ENCODE results near the gene KCNIP1. TPM values are rescaled to one million over a fixed set of nuclear protein-coding genes. Genes with fewer than 3 reads are reported as not detected.

KCNIP1 gene
- total and polyA plus RNA-seq, 4 donors: 31.2 to 165 (median 111) TPM

GRCh38 chr5:170631466-170632195 lies 127.8 kb downstream of the KCNIP1 start:
- no peak overlapping the region for H3K4me3 ChIP-seq (ENCODE audit: low read depth, low read length)
- DNase-seq (ENCODE audit: low read depth in 4 of 6, low spot score in 6 of 6): peak in 2 of 6 donors; percentile 57
- WGBS (ENCODE audit: insufficient coverage): 42% methylated on average over 16 of the region's 16 CpGs
- peak overlapping the region; percentile 95 for H3K27ac ChIP-seq (ENCODE audit: low read depth, low read length)
- H3K36me3 ChIP-seq (ENCODE audit: control insufficient read depth, insufficient read depth, low read length): peaks cover 9% of the 10 kb centered on the region
- H3K4me1 ChIP-seq (ENCODE audit: control insufficient read depth, insufficient read depth, low read length): peaks cover 64% of the 10 kb centered on the region
- no peaks in the 10 kb centered on the region for H3K9me3 ChIP-seq (ENCODE audit: control insufficient read depth, insufficient read depth, low read length)
- no peaks in the 10 kb centered on the region for H3K27me3 ChIP-seq (ENCODE audit: control insufficient read depth, insufficient read depth, low read length)

GRCh38 chr5:170632266-170632984 lies 128.6 kb downstream of the KCNIP1 start:
- Histone ChIP-seq H3K27me3 (ENCODE audit: control insufficient read depth, insufficient read depth, low read length) (no peaks in the 10 kb centered on the region), H3K4me3 (ENCODE audit: low read depth, low read length) (no peak overlapping the region), H3K27ac (ENCODE audit: low read depth, low read length) (peak overlapping the region; percentile 95), H3K9me3 (ENCODE audit: control insufficient read depth, insufficient read depth, low read length) (no peaks in the 10 kb centered on the region), H3K36me3 (ENCODE audit: control insufficient read depth, insufficient read depth, low read length) (peaks cover 6% of the 10 kb centered on the region), H3K4me1 (ENCODE audit: control insufficient read depth, insufficient read depth, low read length) (peaks cover 63% of the 10 kb centered on the region)
- 44% methylated on average over 15 of the region's 19 CpGs for WGBS (ENCODE audit: insufficient coverage)
- DNase-seq (ENCODE audit: low read depth in 4 of 6, low spot score in 6 of 6): peak in 2 of 6 donors; percentile 45 to 47

- H3K4me3 ChIP-seq (ENCODE audit: low read depth, low read length): peak overlapping the region; percentile 24
- no peaks in the 10 kb centered on the region for H3K9me3 ChIP-seq (ENCODE audit: control insufficient read depth, insufficient read depth, low read length)
- peaks cover 59% of the 10 kb centered on the region for H3K4me1 ChIP-seq (ENCODE audit: control insufficient read depth, insufficient read depth, low read length)
- H3K36me3 ChIP-seq (ENCODE audit: control insufficient read depth, insufficient read depth, low read length): peaks cover 6% of the 10 kb centered on the region
- DNase-seq (ENCODE audit: low read depth in 4 of 6, low spot score in 6 of 6): peak in 3 of 6 donors; percentile 63 to 91 (median 89)
- peak overlapping the region; percentile 95 for H3K27ac ChIP-seq (ENCODE audit: low read depth, low read length)
- WGBS (ENCODE audit: insufficient coverage): under 1% methylated on average over 12 of the region's 12 CpGs
- H3K27me3 ChIP-seq (ENCODE audit: control insufficient read depth, insufficient read depth, low read length): no peaks in the 10 kb centered on the region
Observed at GRCh38 chr5:170632985-170633234, 129.1 kb downstream of the KCNIP1 start.

- no peaks in the 10 kb centered on the region for H3K27me3 ChIP-seq (ENCODE audit: control insufficient read depth, insufficient read depth, low read length)
- H3K4me3 ChIP-seq (ENCODE audit: low read depth, low read length): peak overlapping the region; percentile 24
- H3K27ac ChIP-seq (ENCODE audit: low read depth, low read length): peak overlapping the region; percentile 95
- H3K9me3 ChIP-seq (ENCODE audit: control insufficient read depth, insufficient read depth, low read length): no peaks in the 10 kb centered on the region
- 20% methylated on average over 8 of the region's 25 CpGs for WGBS (ENCODE audit: insufficient coverage)
- H3K4me1 ChIP-seq (ENCODE audit: control insufficient read depth, insufficient read depth, low read length): peaks cover 60% of the 10 kb centered on the region
- H3K36me3 ChIP-seq (ENCODE audit: control insufficient read depth, insufficient read depth, low read length): peaks cover 6% of the 10 kb centered on the region
- peak in 4 of 6 donors; percentile 52 to 91 (median 80) for DNase-seq (ENCODE audit: low read depth in 4 of 6, low spot score in 6 of 6)
Observed at GRCh38 chr5:170633235-170634081, 129.6 kb downstream of the KCNIP1 start.

GRCh38 chr5:170634256-170634990 lies 130.6 kb downstream of the KCNIP1 start:
- 42% methylated on average over 6 of the region's 6 CpGs for WGBS (ENCODE audit: insufficient coverage)
- peak overlapping the region; percentile 88 for H3K27ac ChIP-seq (ENCODE audit: low read depth, low read length)
- H3K36me3 ChIP-seq (ENCODE audit: control insufficient read depth, insufficient read depth, low read length): peaks cover 3% of the 10 kb centered on the region
- H3K4me3 ChIP-seq (ENCODE audit: low read depth, low read length): no peak overlapping the region
- no peaks in the 10 kb centered on the region for H3K9me3 ChIP-seq (ENCODE audit: control insufficient read depth, insufficient read depth, low read length)
- no peaks in the 10 kb centered on the region for H3K27me3 ChIP-seq (ENCODE audit: control insufficient read depth, insufficient read depth, low read length)
- peak in 2 of 6 donors; percentile 25 to 73 for DNase-seq (ENCODE audit: low read depth in 4 of 6, low spot score in 6 of 6)
- H3K4me1 ChIP-seq (ENCODE audit: control insufficient read depth, insufficient read depth, low read length): peaks cover 56% of the 10 kb centered on the region

- no peak for DNase-seq (ENCODE audit: low read depth in 4 of 6, low spot score in 6 of 6)
- H3K9me3 ChIP-seq (ENCODE audit: control insufficient read depth, insufficient read depth, low read length): no peaks in the 10 kb centered on the region
- no peaks in the 10 kb centered on the region for H3K27me3 ChIP-seq (ENCODE audit: control insufficient read depth, insufficient read depth, low read length)
- 57% methylated on average over 2 of the region's 3 CpGs for WGBS (ENCODE audit: insufficient coverage)
- H3K36me3 ChIP-seq (ENCODE audit: control insufficient read depth, insufficient read depth, low read length): peaks cover 2% of the 10 kb centered on the region
- H3K4me3 ChIP-seq (ENCODE audit: low read depth, low read length): no peak overlapping the region
- peaks cover 52% of the 10 kb centered on the region for H3K4me1 ChIP-seq (ENCODE audit: control insufficient read depth, insufficient read depth, low read length)
- no peak overlapping the region for H3K27ac ChIP-seq (ENCODE audit: low read depth, low read length)
Observed at GRCh38 chr5:170635706-170636105, 131.9 kb downstream of the KCNIP1 start.

- peaks cover 52% of the 10 kb centered on the region for H3K4me1 ChIP-seq (ENCODE audit: control insufficient read depth, insufficient read depth, low read length)
- H3K4me3 ChIP-seq (ENCODE audit: low read depth, low read length): no peak overlapping the region
- H3K36me3 ChIP-seq (ENCODE audit: control insufficient read depth, insufficient read depth, low read length): peaks cover 4% of the 10 kb centered on the region
- H3K27me3 ChIP-seq (ENCODE audit: control insufficient read depth, insufficient read depth, low read length): no peaks in the 10 kb centered on the region
- H3K27ac ChIP-seq (ENCODE audit: low read depth, low read length): no peak overlapping the region
- WGBS (ENCODE audit: insufficient coverage): 91% methylated on average over 11 of the region's 11 CpGs
- H3K9me3 ChIP-seq (ENCODE audit: control insufficient read depth, insufficient read depth, low read length): no peaks in the 10 kb centered on the region
- DNase-seq (ENCODE audit: low read depth in 4 of 6, low spot score in 6 of 6): no peak
Observed at GRCh38 chr5:170636206-170636605, 132.4 kb downstream of the KCNIP1 start.

GRCh38 chr5:170636801-170637477 lies 133.1 kb downstream of the KCNIP1 start:
- H3K27me3 ChIP-seq (ENCODE audit: control insufficient read depth, insufficient read depth, low read length): no peaks in the 10 kb centered on the region
- DNase-seq (ENCODE audit: low read depth in 4 of 6, low spot score in 6 of 6): no peak
- peaks cover 10% of the 10 kb centered on the region for H3K36me3 ChIP-seq (ENCODE audit: control insufficient read depth, insufficient read depth, low read length)
- 81% methylated on average over 7 of the region's 8 CpGs for WGBS (ENCODE audit: insufficient coverage)
- peaks cover 46% of the 10 kb centered on the region for H3K4me1 ChIP-seq (ENCODE audit: control insufficient read depth, insufficient read depth, low read length)
- H3K4me3 ChIP-seq (ENCODE audit: low read depth, low read length): no peak overlapping the region
- H3K9me3 ChIP-seq (ENCODE audit: control insufficient read depth, insufficient read depth, low read length): no peaks in the 10 kb centered on the region
- H3K27ac ChIP-seq (ENCODE audit: low read depth, low read length): no peak overlapping the region

GRCh38 chr5:170638051-170638450 lies 134.2 kb downstream of the KCNIP1 start:
- Histone ChIP-seq H3K4me1 (ENCODE audit: control insufficient read depth, insufficient read depth, low read length) (peaks cover 35% of the 10 kb centered on the region), H3K36me3 (ENCODE audit: control insufficient read depth, insufficient read depth, low read length) (peaks cover 13% of the 10 kb centered on the region), H3K9me3 (ENCODE audit: control insufficient read depth, insufficient read depth, low read length) (no peaks in the 10 kb centered on the region), H3K27me3 (ENCODE audit: control insufficient read depth, insufficient read depth, low read length) (no peaks in the 10 kb centered on the region), H3K4me3 (ENCODE audit: low read depth, low read length) (no peak overlapping the region), H3K27ac (ENCODE audit: low read depth, low read length) (no peak overlapping the region)
- DNase-seq (ENCODE audit: low read depth in 4 of 6, low spot score in 6 of 6): no peak
- 84% methylated on average over 4 of the region's 4 CpGs for WGBS (ENCODE audit: insufficient coverage)
